CD4-positive, alpha-beta T cell treated with Interferon alpha-2 for 1 hour (primary cell): ENCODE measurements around the gene KRT2.
A peak's percentile ranks its signal among the peaks of the same experiment; 100 is the strongest.

Source experiments
- DNase-seq, 2 donors: peaks; one replicate each; pipeline ENCODE4 v3.0.0-alpha.2; 2020 to 2022

KRT2 gene

GRCh38 chr12:52636189-52636588, 15.8 kb downstream of the KRT2 start:
- no peak for DNase-seq

- DNase-seq, result no peak
Measured at GRCh38 chr12:52634266-52635056, 17.6 kb downstream of the KRT2 start.

- peak in 1 of 2 donors; percentile 29 for DNase-seq
Measured at GRCh38 chr12:52633383-52633782, 18.6 kb downstream of the KRT2 start.

GRCh38 chr12:52632656-52633055, 19.4 kb downstream of the KRT2 start:
- no peak for DNase-seq

DNA sequence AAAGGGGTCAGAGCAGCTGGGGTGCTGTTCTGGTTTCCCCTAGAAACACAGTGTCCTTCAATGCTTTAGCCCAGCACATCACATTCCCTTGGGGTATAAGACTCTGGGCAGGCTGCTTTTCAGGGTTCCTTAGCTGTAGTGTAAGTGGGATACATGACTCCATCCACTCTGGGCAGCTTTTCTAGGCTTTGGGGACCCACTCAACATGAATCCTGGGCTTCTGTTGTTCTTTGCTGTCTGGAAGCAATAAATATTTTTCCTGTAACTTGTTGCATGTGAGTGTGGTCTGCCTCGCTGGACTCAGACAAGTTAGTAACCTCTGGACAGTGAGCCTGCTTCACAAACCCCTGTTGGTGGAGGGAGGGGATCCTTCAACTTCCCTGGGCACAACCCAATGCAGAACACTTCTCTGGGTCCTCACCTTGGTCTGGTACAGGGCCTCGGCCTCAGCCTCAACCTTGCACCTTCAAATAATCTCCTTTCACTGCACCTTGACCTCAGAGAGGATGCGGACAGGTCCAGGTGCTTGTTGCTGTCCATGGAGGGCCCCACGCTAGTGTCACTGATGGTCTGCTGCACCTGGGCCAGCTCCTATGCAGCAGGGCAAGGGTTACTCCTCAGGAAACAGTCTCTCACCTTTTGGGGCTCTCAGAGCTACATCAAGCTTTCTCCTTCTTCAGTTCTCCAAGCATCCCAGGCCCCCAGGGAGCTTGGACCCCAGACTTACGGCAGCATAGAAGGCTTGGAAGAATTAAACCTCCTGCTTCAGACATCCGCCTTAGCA, 20.1 kb downstream of the KRT2 start:
- DNase-seq, result no peak

- DNase-seq, result no peak
Measured at GRCh38 chr12:52631264-52631663, 20.7 kb downstream of the KRT2 start.

- DNase-seq, result no peak
Measured at GRCh38 chr12:52630599-52631200, 21.3 kb downstream of the KRT2 start.

DNA sequence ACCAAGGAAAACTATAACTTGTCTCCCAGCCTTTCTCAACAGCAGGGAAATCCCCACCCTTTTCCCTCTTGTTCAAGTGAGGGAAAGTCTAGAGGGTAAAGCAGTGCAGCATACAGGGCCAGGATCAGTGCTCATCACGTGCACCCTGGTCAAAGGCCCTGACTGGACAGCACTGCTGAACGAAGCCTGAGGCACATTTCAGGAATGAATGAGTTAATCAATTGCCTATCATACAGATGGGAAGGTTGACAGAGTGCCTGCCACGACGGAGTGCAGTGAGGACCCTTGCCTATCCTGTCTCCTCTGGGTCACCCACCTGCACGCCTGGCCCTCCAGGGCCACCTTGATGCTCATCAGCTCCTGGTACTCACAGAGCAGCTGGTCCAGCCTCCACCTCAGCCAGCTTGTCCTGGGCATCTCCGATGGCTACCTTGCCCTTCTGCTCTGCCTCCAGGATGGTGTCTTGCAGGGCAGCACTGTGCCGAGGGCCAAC, 22.0 kb downstream of the KRT2 start:
- no peak for DNase-seq

- no peak for DNase-seq
Measured at GRCh38 chr12:52629281-52630007, 22.6 kb downstream of the KRT2 start.

DNA sequence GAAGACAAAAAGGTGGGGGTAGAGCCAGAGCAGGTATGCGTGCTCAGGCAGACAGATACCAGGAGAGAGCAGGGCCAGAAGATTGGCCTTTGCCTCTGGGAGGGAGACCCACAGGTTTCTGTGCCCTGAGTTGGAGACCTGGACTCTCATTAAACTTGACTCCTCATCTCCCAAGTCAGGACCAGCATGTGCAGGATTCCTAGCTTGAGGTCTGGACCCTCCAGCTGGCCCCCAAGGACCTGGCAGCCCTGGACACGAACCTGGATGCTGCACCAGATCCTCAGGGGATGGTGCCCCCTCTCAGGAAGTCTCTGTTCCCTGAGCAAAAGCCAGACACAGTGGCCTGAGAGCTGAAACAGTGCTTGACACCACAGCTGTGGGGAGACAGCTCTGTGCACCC, 23.2 kb downstream of the KRT2 start:
- no peak for DNase-seq

DNA sequence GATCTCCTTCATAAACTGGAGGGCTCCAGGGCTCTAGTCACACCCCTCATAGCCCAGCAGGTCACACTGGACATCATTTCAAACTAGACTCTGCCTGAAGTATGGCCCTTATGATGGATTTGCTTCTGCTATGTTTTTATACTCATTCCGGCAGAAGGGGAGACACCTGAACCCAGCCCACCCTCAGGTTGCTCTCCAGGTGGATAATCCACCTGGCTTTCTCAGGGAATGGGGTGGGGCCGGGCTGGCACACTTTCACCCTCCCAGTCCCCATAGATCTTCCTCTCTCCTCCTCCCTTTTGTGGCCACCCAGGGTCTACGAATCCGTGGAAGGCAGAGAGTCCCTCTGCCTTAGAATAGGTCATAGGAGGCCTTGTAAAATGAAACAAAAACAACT, 23.9 kb downstream of the KRT2 start:
- no peak for DNase-seq

- no peak for DNase-seq
Measured at GRCh38 chr12:52627395-52628110, 24.5 kb downstream of the KRT2 start.

GRCh38 chr12:52622349-52622748, 29.7 kb downstream of the KRT2 start:
- no peak for DNase-seq

DNA sequence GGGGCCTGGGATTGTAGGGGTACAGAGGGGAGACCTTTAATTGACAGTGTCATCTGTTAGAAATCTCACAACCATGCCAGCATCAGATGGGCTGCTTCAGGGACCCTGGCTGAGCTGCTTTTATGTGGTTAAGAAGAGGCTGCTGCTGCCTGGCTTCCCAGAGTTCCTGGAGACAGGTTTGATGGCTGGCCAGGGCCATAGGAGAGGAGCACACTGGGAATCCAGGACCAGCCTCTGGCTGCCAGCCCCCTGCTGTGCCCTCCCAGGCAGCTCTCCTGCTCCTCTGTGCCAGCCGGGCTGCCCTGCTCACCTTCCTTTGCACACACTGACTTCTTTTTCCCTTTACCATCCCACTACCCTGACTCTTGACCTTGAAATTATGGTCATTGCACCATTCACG, 33.1 kb downstream of the KRT2 start:
- no peak for DNase-seq

GRCh38 chr12:52618216-52618615, 33.8 kb downstream of the KRT2 start, which contains the start of gene KRT73:
TSS of gene KRT73 (minus strand) at chr12:52618559. CDS start at chr12:52618524, 35 bp downstream.
- DNase-seq, result no peak

GRCh38 chr12:52617403-52617785, 34.6 kb downstream of the KRT2 start:
- DNase-seq, result no peak

GRCh38 chr12:52616680-52617402, 35.2 kb downstream of the KRT2 start:
- no peak for DNase-seq

GRCh38 chr12:52615912-52616311, 36.1 kb downstream of the KRT2 start:
- DNase-seq, result no peak

DNA sequence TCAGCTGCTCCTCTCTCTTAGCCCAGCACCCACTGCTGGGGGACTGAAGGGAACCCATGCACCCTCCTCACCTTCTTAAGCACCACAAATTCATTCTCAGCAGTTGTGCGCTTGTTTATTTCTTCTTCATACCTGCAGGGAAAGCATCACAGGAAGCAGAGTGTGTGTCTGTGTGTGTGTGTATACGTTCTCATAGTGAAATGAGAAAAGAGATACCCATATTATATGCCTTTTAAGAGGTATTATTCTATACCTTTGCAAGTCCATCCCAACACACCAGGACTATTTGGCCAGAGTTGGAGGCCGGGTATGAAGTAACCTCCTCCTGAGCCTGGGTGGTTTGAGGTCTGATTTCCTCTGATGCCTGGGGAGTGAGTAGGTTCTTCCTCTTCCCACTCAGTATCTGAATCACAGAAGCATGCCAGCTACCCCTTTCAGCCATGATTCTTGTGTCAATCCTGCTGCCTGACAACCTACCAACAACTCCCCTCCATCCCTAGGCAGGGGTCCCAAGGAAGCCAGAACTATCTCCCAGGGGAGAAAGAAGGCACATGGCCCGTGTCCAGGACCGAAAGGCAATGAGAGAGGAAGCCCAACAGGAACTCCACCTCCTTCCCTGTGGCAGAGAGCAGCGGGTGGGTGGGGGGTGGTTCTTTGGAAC, 36.7 kb downstream of the KRT2 start:
- DNase-seq, result no peak

GRCh38 chr12:52614381-52615207, 37.4 kb downstream of the KRT2 start:
- no peak for DNase-seq
